Suprapubic skin (tissue), 3 donors: ENCODE measurements around the gene JADE3.

Source experiments
- POLR2A ChIP-seq, 2 donors: fragments of 450-650 bp; IDR thresholded peaks; one replicate each; pipeline ENCODE4 v1.6.1; 2017; ENCODE audit warnings: antibody characterized with exemption in 2 of 2, mild to moderate bottlenecking in 2 of 2, moderate library complexity in 2 of 2
- TF ChIP-seq, protein P1 (sequence below), 2 donors: fragments of 200-600 bp in 1 of 2; fragments of 450-650 bp in 1 of 2; sonication (generic) in 1 of 2; IDR thresholded peaks; one replicate each; pipeline ENCODE4 v1.5.1; 2016 to 2019; ENCODE audit warnings: antibody characterized with exemption in 2 of 2, mild to moderate bottlenecking in 1 of 2, moderate library complexity in 1 of 2

DNA sequence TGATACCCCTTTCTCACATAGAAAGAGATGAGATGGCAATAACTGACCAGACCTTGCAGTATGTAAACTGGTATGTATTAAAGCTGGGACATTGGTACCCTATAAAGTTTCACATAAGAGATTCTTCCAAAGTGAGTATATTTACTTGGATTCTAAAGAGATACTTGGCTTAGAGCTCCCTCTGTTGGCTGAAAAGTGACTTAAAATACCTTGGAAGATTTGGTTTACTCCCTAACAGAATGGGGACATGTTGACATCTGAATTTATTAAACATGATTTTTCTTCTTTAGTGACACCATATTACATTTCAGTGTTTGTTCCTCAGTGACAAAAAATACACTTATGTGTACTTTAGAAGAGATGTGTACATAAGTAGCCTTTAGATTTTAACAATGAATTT is 118.1 kb downstream of the JADE3 start:
- TF ChIP-seq, protein P1, sequence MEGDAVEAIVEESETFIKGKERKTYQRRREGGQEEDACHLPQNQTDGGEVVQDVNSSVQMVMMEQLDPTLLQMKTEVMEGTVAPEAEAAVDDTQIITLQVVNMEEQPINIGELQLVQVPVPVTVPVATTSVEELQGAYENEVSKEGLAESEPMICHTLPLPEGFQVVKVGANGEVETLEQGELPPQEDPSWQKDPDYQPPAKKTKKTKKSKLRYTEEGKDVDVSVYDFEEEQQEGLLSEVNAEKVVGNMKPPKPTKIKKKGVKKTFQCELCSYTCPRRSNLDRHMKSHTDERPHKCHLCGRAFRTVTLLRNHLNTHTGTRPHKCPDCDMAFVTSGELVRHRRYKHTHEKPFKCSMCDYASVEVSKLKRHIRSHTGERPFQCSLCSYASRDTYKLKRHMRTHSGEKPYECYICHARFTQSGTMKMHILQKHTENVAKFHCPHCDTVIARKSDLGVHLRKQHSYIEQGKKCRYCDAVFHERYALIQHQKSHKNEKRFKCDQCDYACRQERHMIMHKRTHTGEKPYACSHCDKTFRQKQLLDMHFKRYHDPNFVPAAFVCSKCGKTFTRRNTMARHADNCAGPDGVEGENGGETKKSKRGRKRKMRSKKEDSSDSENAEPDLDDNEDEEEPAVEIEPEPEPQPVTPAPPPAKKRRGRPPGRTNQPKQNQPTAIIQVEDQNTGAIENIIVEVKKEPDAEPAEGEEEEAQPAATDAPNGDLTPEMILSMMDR (IDR thresholded peaks at IDR 0.05), result peak; percentile 5 to 31
- no peak for TF ChIP-seq POLR2A (IDR thresholded peaks at IDR 0.05)
